Measurements from ENCODE around the gene TTC28. TPM values are rescaled to one million over a fixed set of nuclear protein-coding genes. Genes with fewer than 3 reads are reported as not detected.

The TTC28 gene
- total RNA-seq, 2 donors from 2014 or later: 94.2 to 170 TPM

DNA sequence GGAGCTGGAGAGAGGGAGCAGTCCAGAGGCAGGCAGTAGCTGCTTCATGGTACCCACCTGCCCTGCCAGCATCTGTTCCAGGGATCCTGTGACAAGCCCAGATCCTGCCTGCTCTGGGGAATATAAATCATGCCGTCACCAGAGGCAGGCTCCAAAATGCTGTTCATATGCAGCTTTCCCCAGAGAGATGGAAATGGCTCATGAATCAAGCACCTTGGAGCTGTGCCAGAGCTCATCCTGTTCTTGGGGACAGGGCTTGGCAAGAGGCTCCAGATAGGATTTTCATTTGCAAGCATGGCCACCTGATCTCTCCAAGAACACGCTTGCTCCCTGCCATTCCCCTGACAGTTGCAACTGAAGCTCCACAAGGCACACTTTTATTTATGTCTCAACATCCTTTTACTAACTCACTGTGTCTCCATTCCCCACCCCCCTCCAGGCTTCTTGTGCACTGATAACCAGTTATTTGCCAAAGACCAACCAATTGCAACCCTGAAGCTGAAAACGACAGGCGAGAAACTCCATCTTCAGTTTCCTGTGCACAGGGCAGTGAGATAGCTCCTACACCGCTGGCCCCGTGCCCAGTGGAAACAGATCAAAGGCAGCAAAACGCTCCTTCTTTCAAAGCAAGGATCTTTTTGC lies 644.8 kb downstream of the TTC28 start:
- no peak for ATAC-seq (ENCODE audit: insufficient number of reproducible peaks, low FRiP score, low read depth)
- H3K27me3 ChIP-seq (replicated peaks; ENCODE audit: insufficient read depth): no peaks in the 10 kb centered on the region
- H3K27ac ChIP-seq: peak overlapping the region in 1 of 2 donors; percentile 59
- no peaks in the 10 kb centered on the region for H3K36me3 ChIP-seq
- DNase-seq (ENCODE audit: low spot score): no peak
- no peak overlapping the region for H3K4me3 ChIP-seq
- H3K9me3 ChIP-seq: no peaks in the 10 kb centered on the region
- H3K4me1 ChIP-seq (ENCODE audit: control insufficient read depth in 1 of 2, low read depth in 2 of 2): peaks cover 13 to 28% of the 10 kb centered on the region in 2 donors
- TF ChIP-seq, protein P1, sequence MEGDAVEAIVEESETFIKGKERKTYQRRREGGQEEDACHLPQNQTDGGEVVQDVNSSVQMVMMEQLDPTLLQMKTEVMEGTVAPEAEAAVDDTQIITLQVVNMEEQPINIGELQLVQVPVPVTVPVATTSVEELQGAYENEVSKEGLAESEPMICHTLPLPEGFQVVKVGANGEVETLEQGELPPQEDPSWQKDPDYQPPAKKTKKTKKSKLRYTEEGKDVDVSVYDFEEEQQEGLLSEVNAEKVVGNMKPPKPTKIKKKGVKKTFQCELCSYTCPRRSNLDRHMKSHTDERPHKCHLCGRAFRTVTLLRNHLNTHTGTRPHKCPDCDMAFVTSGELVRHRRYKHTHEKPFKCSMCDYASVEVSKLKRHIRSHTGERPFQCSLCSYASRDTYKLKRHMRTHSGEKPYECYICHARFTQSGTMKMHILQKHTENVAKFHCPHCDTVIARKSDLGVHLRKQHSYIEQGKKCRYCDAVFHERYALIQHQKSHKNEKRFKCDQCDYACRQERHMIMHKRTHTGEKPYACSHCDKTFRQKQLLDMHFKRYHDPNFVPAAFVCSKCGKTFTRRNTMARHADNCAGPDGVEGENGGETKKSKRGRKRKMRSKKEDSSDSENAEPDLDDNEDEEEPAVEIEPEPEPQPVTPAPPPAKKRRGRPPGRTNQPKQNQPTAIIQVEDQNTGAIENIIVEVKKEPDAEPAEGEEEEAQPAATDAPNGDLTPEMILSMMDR (IDR thresholded peaks at IDR 0.05): no peak

DNA sequence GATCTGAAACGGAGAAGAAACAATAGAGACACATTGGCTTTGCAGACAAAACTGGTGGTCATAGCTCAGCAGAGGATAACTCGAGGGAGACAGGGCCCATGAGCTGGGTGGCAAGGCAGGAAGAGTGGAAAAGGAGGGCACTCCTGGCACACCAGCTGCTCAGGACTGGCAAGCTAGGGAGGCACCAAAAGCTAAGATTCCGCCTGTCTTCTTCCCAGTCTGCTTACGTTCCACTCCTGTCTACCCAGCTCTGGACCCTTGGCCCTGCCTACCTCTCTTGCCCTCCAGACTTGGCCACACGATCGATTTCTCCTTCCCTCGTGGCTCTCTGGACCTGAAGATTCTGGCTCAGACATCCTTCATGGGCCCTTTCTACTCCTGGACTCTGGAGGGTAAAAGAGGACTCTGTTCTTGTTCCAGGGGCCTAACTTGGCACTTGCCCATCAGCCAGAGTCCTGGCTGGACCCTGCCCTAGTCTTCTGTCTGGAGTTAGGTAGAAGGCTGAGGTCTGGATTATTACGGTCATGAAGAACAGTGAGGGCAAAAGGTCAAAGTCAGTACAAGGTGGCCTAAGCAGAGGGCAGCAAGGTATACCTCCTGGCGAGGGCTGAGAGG lies 645.4 kb downstream of the TTC28 start:
- no peak for ATAC-seq (ENCODE audit: insufficient number of reproducible peaks, low FRiP score, low read depth)
- H3K4me3 ChIP-seq: no peak overlapping the region
- TF ChIP-seq, protein P1 (IDR thresholded peaks at IDR 0.05): no peak

GRCh38 chr22:28032861-28033260 lies 646.8 kb downstream of the TTC28 start:
- DNase-seq (ENCODE audit: low spot score): no peak
- H3K27me3 ChIP-seq (replicated peaks; ENCODE audit: insufficient read depth): no peaks in the 10 kb centered on the region
- no peaks in the 10 kb centered on the region for H3K36me3 ChIP-seq
- H3K9me3 ChIP-seq: no peaks in the 10 kb centered on the region
- H3K4me3 ChIP-seq: no peak overlapping the region
- TF ChIP-seq, protein P1 (IDR thresholded peaks at IDR 0.05): no peak
- peaks cover 23 to 48% of the 10 kb centered on the region in 2 donors for H3K4me1 ChIP-seq (ENCODE audit: control insufficient read depth in 1 of 2, low read depth in 2 of 2)
- no peak for ATAC-seq (ENCODE audit: insufficient number of reproducible peaks, low FRiP score, low read depth)
- no peak overlapping the region for H3K27ac ChIP-seq

More for the DNA sequence above, 645.4 kb downstream of the TTC28 start:
- Histone ChIP-seq H3K27ac (peak overlapping the region; percentile 1 to 59), H3K9me3 (no peaks in the 10 kb centered on the region), H3K27me3 (replicated peaks; ENCODE audit: insufficient read depth) (no peaks in the 10 kb centered on the region), H3K4me1 (ENCODE audit: control insufficient read depth in 1 of 2, low read depth in 2 of 2) (peaks cover 18 to 34% of the 10 kb centered on the region in 2 donors), H3K36me3 (no peaks in the 10 kb centered on the region)
- DNase-seq (ENCODE audit: low spot score): no peak

GRCh38 chr22:28031383-28031922 lies 648.2 kb downstream of the TTC28 start:
- Histone ChIP-seq H3K27me3 (replicated peaks; ENCODE audit: insufficient read depth) (no peaks in the 10 kb centered on the region), H3K9me3 (no peaks in the 10 kb centered on the region), H3K4me1 (ENCODE audit: control insufficient read depth in 1 of 2, low read depth in 2 of 2) (peaks cover 28 to 59% of the 10 kb centered on the region in 2 donors), H3K4me3 (no peak overlapping the region), H3K27ac (no peak overlapping the region), H3K36me3 (no peaks in the 10 kb centered on the region)
- no peak for DNase-seq (ENCODE audit: low spot score)
- TF ChIP-seq, protein P1 (IDR thresholded peaks at IDR 0.05): no peak
- ATAC-seq (ENCODE audit: insufficient number of reproducible peaks, low FRiP score, low read depth): no peak

GRCh38 chr22:28030473-28030872 lies 649.2 kb downstream of the TTC28 start:
- Histone ChIP-seq H3K36me3 (no peaks in the 10 kb centered on the region), H3K4me1 (ENCODE audit: control insufficient read depth in 1 of 2, low read depth in 2 of 2) (peaks cover 27 to 59% of the 10 kb centered on the region in 2 donors), H3K27me3 (replicated peaks; ENCODE audit: insufficient read depth) (no peaks in the 10 kb centered on the region), H3K9me3 (no peaks in the 10 kb centered on the region), H3K27ac (no peak overlapping the region), H3K4me3 (no peak overlapping the region)
- TF ChIP-seq, protein P1 (IDR thresholded peaks at IDR 0.05): no peak
- no peak for DNase-seq (ENCODE audit: low spot score)
- ATAC-seq (ENCODE audit: insufficient number of reproducible peaks, low FRiP score, low read depth): no peak

Measured in thoracic aorta (tissue), 2 donors.